ENCODE results near the gene SLC6A19.

DNA sequence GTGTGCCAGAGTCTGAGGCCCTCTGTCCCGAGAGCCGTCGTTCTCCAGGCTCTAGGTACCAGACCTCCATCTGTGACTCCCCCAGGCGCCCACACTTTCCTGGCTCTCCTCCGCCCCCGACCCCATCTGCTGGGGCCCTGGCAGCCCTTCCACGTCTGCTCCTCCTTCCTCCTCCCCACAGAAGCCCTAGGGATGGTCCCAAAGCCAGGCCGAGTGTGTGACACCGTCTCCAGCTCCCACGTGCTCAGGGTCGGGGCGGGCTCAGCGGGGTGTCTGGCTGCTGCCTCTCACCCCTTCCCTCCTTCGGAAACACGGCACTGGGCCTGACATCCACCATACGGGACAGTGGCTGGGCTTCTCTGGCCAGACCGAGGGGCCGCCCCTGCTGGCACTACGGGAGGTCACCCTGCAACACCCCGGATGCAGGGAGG, 20.5 kb upstream of the SLC6A19 start:
- TF ChIP-seq, protein P1, sequence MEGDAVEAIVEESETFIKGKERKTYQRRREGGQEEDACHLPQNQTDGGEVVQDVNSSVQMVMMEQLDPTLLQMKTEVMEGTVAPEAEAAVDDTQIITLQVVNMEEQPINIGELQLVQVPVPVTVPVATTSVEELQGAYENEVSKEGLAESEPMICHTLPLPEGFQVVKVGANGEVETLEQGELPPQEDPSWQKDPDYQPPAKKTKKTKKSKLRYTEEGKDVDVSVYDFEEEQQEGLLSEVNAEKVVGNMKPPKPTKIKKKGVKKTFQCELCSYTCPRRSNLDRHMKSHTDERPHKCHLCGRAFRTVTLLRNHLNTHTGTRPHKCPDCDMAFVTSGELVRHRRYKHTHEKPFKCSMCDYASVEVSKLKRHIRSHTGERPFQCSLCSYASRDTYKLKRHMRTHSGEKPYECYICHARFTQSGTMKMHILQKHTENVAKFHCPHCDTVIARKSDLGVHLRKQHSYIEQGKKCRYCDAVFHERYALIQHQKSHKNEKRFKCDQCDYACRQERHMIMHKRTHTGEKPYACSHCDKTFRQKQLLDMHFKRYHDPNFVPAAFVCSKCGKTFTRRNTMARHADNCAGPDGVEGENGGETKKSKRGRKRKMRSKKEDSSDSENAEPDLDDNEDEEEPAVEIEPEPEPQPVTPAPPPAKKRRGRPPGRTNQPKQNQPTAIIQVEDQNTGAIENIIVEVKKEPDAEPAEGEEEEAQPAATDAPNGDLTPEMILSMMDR (conservative IDR thresholded peaks at IDR 0.05; ENCODE audit: low read depth, low read length) = no peak
- TF ChIP-seq EZH2phosphoT487 (IDR thresholded peaks at IDR 0.05; ENCODE audit: borderline replicate concordance, low read length) = no peak
- no peak for TF ChIP-seq EZH2 (IDR thresholded peaks at IDR 0.05; ENCODE audit: low read length, unreplicated experiment)
